HG02642 (cell line): ENCODE measurements around the gene HOXA5.

Experiments used
- ATAC-seq: cut with Tn5 transposase; IDR thresholded peaks from one replicate; pipeline ENCODE4 v1.9.1; 2021; ENCODE audit warnings: mild to moderate bottlenecking; ENCODE audit not compliant: unreplicated experiment, poor library complexity

HOXA5 gene

DNA sequence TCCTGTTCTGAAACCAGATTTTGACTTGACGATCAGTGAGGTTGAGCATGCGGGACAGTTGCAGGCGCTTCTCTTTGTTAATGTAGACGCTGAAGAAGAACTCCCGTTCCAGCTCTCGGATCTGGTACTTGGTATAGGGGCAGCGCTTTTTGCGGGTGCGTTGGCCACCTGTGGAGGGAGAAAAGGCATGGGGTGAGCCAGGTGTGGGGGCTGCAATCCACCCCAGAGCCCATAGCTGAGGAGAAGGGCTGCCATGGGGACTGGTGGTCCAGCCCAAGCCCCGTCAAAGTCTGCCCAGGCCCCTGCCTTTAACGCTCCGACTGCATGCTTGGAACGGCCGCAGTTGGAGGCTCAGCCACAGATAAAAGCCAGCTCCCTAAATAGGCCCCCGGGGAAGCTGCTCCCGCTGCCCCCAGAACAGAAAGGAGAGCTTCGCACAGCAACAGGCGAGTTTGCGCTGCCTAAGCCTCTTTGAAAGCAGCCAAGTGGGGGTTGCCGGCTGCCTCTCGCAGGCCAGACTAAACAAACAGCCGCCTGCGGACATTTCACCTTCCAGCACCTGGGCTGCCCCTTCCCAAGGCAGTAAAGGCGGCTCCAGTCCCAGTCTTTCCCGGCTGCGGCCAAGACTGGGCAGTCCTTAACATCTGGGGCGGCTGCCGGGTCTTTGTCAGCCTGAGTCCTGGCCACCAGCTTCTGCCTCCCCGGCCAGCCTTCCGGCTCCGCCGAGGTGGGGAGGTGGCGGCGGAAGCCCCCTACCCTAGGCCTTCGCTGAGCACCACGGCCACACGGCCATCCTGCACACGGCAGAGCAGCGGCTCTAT is 39.6 kb upstream of the HOXA5 start:
- no peak for ATAC-seq

DNA sequence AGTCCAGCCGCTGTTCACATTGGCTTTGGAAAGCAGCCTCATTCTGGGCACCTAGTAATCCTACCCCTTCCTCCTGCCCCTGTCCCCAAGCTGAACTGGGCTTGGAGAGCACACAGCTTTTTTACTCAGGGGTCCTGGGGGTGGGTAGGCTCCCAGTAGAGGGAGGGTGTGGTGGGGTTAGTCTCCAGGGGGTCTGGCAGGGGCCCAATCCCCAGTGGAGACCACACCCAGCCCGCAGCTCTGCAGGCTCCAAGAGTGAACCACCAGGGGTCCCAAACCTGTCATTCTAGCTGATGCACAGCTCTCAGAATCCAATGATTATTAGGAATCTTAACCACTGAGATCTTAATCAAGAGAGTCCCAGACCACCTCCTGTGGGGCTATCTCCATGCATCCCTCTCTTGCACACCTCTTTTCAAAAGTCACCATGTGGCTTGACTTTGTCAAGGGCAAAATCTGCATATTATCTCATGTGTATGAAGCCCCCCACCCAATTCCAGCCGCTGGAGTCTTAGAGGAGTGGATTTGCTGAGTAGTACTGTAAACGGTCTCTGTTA is 38.9 kb upstream of the HOXA5 start:
- ATAC-seq, result no peak

- ATAC-seq, result no peak
Observed at GRCh38 chr7:27181795-27182275, 38.4 kb upstream of the HOXA5 start.

GRCh38 chr7:27180431-27181420 is 37.2 kb upstream of the HOXA5 start:
- ATAC-seq, result no peak

DNA sequence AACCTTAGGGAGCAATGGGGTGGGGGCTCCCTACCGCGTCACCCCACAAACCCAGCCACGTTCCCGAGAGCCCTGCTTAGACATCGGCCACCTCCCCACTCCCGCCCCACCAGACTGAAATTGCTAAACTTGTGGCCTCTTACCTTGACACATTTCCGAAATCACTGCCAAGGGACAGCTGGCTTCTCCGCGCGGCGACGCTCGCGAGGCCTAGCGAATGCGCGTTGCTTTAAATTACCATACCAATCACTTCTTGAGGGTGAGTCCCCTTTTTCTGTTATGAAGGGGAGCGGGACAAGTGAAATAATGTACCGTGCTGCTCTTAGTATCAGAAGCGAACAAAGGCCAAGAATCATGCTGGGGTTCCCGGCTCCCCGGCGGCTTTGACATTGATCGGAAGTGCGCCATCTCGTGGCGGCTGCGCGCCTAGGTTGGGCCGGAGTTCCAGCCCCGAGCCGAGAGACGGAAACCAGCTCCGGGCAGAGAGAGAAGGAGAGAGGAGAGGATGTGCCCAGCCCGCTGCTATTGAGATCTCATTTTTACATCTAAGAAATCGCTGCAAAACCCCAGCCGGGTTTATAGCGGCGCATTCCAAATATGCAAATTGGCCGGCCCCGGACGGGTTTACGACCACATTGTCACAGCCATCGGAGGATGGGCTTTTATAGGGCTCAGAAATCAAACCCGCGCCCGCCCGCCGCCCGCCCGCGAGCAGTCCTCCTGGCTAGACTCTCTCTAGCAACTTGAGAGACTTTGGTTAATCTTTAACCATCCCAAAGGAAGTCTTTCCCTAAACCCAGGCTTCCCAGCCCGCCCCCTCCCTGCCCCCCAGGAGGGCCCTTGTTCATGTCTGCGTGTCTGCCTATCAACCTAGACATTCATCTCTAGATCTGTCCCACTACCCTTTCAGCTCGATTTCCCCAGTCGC is 36.3 kb upstream of the HOXA5 start:
- no peak for ATAC-seq

GRCh38 chr7:27179030-27179429 is 35.5 kb upstream of the HOXA5 start:
- no peak for ATAC-seq

GRCh38 chr7:27178366-27178765 is 34.9 kb upstream of the HOXA5 start:
- no peak for ATAC-seq

DNA sequence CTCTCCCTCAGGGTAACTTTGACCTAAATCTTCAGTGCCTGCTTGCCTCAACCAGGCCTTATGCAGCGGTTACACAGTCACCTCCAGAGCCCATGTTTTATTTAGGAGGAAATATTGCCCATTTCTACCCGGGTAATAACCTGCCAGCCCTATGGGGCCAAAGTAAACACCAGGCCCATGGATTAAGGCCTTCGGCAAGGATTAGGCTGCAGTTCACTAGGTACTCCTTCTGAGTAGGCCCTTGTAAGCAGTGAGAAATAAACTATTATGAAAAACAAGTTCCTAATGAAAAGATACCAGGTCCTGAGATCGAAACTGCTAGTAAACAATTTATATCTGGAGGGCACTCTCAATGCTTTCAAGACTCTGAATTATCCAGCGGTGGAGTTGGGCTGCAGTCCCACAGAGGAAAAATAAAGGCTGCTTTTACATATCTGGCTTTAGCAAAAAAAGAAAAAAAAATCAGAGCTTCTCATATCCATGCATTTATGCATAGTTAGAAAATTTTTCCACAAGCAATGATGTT is 34.4 kb upstream of the HOXA5 start:
- no peak for ATAC-seq

- ATAC-seq, result no peak
Observed at GRCh38 chr7:27176962-27177794, 33.7 kb upstream of the HOXA5 start.

- ATAC-seq, result no peak
Observed at GRCh38 chr7:27176524-27176845, 33.0 kb upstream of the HOXA5 start.

DNA sequence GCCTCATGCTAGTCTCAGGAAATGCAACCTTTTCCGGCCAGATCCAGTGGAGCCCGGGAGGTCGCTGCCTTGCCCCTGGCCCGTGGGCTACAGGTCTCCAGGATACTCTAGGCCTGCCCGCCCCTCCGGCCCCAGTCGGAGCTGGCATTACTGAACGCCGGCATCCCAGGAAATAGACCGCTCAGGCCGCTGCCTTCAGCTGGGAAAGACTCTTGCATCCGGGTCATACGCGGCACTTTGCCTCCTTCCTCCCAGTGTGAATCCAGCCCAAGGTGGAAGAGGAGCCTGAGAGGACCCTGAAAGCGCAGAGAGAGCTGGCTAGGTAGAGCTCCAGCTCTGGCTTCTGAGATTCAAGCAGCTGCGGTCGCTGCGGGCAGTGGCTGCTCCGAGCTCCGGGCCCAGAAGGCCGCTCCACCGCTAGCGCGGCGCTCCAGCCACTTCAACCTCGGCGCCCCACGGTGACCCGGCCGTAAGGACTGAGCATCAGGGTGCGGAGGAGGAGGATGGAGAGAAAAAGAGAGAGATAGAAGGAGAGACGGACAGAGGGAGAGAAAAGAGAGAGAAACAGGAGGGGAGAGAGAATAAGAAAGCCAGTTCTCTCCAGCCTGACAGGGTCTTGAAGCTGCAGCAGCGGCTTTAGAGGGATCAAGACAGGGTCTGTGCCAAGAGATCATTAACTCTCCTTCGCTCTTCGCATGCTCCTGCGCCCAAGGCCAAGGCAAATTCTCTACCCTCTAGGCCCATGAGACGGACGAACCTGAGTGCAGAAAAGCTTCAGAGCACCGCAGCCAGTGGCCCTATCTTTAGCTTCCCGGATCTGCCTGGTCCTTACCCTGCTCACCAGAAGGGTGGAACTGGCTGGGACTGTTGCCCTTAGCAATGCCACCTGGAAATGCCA is 32.4 kb upstream of the HOXA5 start:
- no peak for ATAC-seq

GRCh38 chr7:27174874-27175625 is 31.6 kb upstream of the HOXA5 start:
- no peak for ATAC-seq

GRCh38 chr7:27173956-27174873 is 30.7 kb upstream of the HOXA5 start, which contains the start of gene HOXA10:
Gene HOXA10, minus strand, starts transcription at chr7:27174320. Its CDS starts 14 bp downstream, at chr7:27174306.
- ATAC-seq, result no peak

- no peak for ATAC-seq
Observed at GRCh38 chr7:27173511-27173955, 30.1 kb upstream of the HOXA5 start.

- no peak for ATAC-seq
Observed at GRCh38 chr7:27172823-27173510, 29.5 kb upstream of the HOXA5 start.
